ENCODE data around the gene SUFU. TPM values are rescaled to one million over a fixed set of nuclear protein-coding genes. Genes with fewer than 3 reads are reported as not detected.

SUFU gene
- total and polyA plus RNA-seq, 2 of the 13 experiments (the other 11 are each of a cell fraction or from before 2014, with no cell fraction given): 2.9 to 5.5 TPM

GRCh38 chr10:102597131-102597991 lies 93.6 kb downstream of the SUFU start (continued):
- TF ChIP-seq RFX5 (IDR thresholded peaks at IDR 0.05; ENCODE audit: low read depth, low read length) (no peak), DMAP1 (CRISPR knock-in tag; IDR thresholded peaks at IDR 0.05) (peak; percentile 68; the same call in 1 of the 2 replicates), ZNF724P (CRISPR knock-in tag; IDR thresholded peaks at IDR 0.05; ENCODE audit: borderline replicate concordance) (no peak), IRF9 (CRISPR knock-in tag; IDR thresholded peaks at IDR 0.05; ENCODE audit: borderline replicate concordance) (peak; percentile 91; the same call in 1 of the 2 replicates), ZNF616 (CRISPR knock-in tag; IDR thresholded peaks at IDR 0.05; ENCODE audit: low read depth) (no peak), SOX6 (IDR thresholded peaks at IDR 0.05) (no peak), SOX6 (CRISPR knock-in tag; IDR thresholded peaks at IDR 0.05) (peak; percentile 91), RFXANK (CRISPR knock-in tag; IDR thresholded peaks at IDR 0.05) (0 out of 2 replicates have a peak, but pooled peaks have one; percentile 63), ZNF773 (CRISPR knock-in tag; IDR thresholded peaks at IDR 0.05; ENCODE audit: borderline replicate concordance) (no peak), BCL6 (CRISPR knock-in tag; IDR thresholded peaks at IDR 0.05) (peak; percentile 70), SMARCC2 (IDR thresholded peaks at IDR 0.05) (no peak), NBN (conservative IDR thresholded peaks at IDR 0.05) (no peak), ZNF432 (CRISPR knock-in tag; IDR thresholded peaks at IDR 0.05; ENCODE audit: borderline replicate concordance) (no peak), ZBTB8A (CRISPR knock-in tag; IDR thresholded peaks at IDR 0.05; ENCODE audit: borderline replicate concordance, low read depth) (no peak), FLYWCH1 (CRISPR knock-in tag; IDR thresholded peaks at IDR 0.05) (no peak), HDAC6 (IDR thresholded peaks at IDR 0.05; ENCODE audit: low read depth, low read length) (no peak), ATF7-NPFF (CRISPR knock-in tag; IDR thresholded peaks at IDR 0.05; ENCODE audit: low read depth) (no peak), NR2F6 (IDR thresholded peaks at IDR 0.05) (peak; percentile 96), NR2F6 (CRISPR knock-in tag; IDR thresholded peaks at IDR 0.05) (peak; percentile 98), NCOA2 (CRISPR knock-in tag; IDR thresholded peaks at IDR 0.05) (peak; percentile 84), SOX5 (CRISPR knock-in tag; IDR thresholded peaks at IDR 0.05; ENCODE audit: borderline replicate concordance) (peak; percentile 76; the same call in 1 of the 2 replicates), ZNF446 (CRISPR knock-in tag; IDR thresholded peaks at IDR 0.05) (0 out of 2 replicates have a peak, but pooled peaks have one; percentile 54), ZNF639 (CRISPR knock-in tag; conservative IDR thresholded peaks at IDR 0.05) (0 out of 2 replicates have a peak, but pooled peaks have one; percentile 57), ZNF382 (CRISPR knock-in tag; IDR thresholded peaks at IDR 0.05; ENCODE audit: borderline replicate concordance) (no peak), ZFP41 (CRISPR knock-in tag; IDR thresholded peaks at IDR 0.05; ENCODE audit: borderline replicate concordance) (no peak), ZNF816 (CRISPR knock-in tag; IDR thresholded peaks at IDR 0.05; ENCODE audit: borderline replicate concordance) (0 out of 2 replicates have a peak, but pooled peaks have one; percentile 62), THAP11 (CRISPR knock-in tag; IDR thresholded peaks at IDR 0.05) (peak; percentile 72), NFKB2 (CRISPR knock-in tag; IDR thresholded peaks at IDR 0.05; ENCODE audit: borderline replicate concordance) (peak; percentile 82; the same call in 1 of the 2 replicates), BHLHE40 (IDR thresholded peaks at IDR 0.05; ENCODE audit: low read length) (no peak), ZNF34 (CRISPR knock-in tag; IDR thresholded peaks at IDR 0.05; ENCODE audit: borderline replicate concordance) (0 out of 2 replicates have a peak, but pooled peaks have one; percentile 31), ZNF543 (CRISPR knock-in tag; IDR thresholded peaks at IDR 0.05) (peak; percentile 75; the same call in 1 of the 2 replicates), GATAD2A (CRISPR knock-in tag; IDR thresholded peaks at IDR 0.05) (peak; percentile 98)

Measured in HepG2 (cell line).